Natural killer cell (primary cell): Measurements from ENCODE around the gene UQCRHL. TPM values are rescaled to one million over a fixed set of nuclear protein-coding genes. Genes with fewer than 3 reads are reported as not detected.

ENCODE experiments used
- ATAC-seq, 3 donors: fragments of 150-1000 bp in 2 of 3; fragments of 200-7000 bp in 1 of 3; cut with Tn5 transposase; 1 replicate in 1 of 3; 2 replicates in 2 of 3; pipeline ENCODE4 v1.10.0; 2021; ENCODE audit warnings: mild to moderate bottlenecking in 2 of 3, moderate library complexity in 2 of 3
- DNase-seq, 2 donors: peaks; one replicate each; pipeline versions ENCODE4 v3.0.0 to v3.0.0-alpha.2; 2013 to 2021; ENCODE audit warnings: mixed read lengths in 1 of 2
- H3K27ac ChIP-seq: one replicate; pipeline ENCODE4 v1.5.1; 2013; ENCODE audit warnings: mild to moderate bottlenecking, low read length
- H3K27me3 ChIP-seq: one replicate; pipeline ENCODE4 v1.6.1; 2013; ENCODE audit warnings: low read length; ENCODE audit not compliant: control insufficient read depth, insufficient read depth
- H3K36me3 ChIP-seq: one replicate; pipeline ENCODE4 v1.6.1; 2013; ENCODE audit warnings: low read length; ENCODE audit not compliant: control insufficient read depth, insufficient read depth
- H3K4me1 ChIP-seq: one replicate; pipeline ENCODE4 v1.6.1; 2013; ENCODE audit warnings: low read length; ENCODE audit not compliant: control insufficient read depth, insufficient read depth
- H3K4me3 ChIP-seq: one replicate; pipeline ENCODE4 v1.5.1; 2013; ENCODE audit warnings: low read length
- H3K9me3 ChIP-seq: one replicate; pipeline ENCODE4 v1.6.1; 2013; ENCODE audit warnings: low read length; ENCODE audit not compliant: control insufficient read depth, insufficient read depth
- H3K27ac Mint-ChIP-seq, 2 donors: one replicate each; pipeline ENCODE4 v1.8.0; 2022; ENCODE audit warnings: mild to moderate bottlenecking in 2 of 2, mixed read lengths in 2 of 2, moderate library complexity in 1 of 2
- H3K27me3 Mint-ChIP-seq, 2 donors: one replicate each; pipeline ENCODE4 v1.8.0; 2022; ENCODE audit warnings: low read depth in 2 of 2, mixed read lengths in 2 of 2
- H3K36me3 Mint-ChIP-seq: one replicate; pipeline ENCODE4 v1.8.0; 2022; ENCODE audit warnings: mixed read lengths
- H3K4me1 Mint-ChIP-seq, 2 donors: one replicate each; pipeline ENCODE4 v1.8.0; 2022; ENCODE audit warnings: mixed read lengths in 2 of 2
- H3K4me3 Mint-ChIP-seq: one replicate; pipeline ENCODE4 v1.8.0; 2022; ENCODE audit warnings: mild to moderate bottlenecking, moderate library complexity, mixed read lengths
- H3K9me3 Mint-ChIP-seq, 2 donors: one replicate each; pipeline ENCODE4 v1.8.0; 2022; ENCODE audit warnings: mixed read lengths in 2 of 2
- WGBS: methylation state at CpG from one replicate; pipeline ENCODE4 v1.1.7; 2013; ENCODE audit warnings: missing lambda C conversion rate; ENCODE audit not compliant: insufficient coverage; 5-methylcytosine and 5-hydroxymethylcytosine counted together
- intact Hi-C: fragments of 100-400 bp; cut with micrococcal nuclease; formaldehyde crosslinking; loops from one replicate; pipeline ENCODE4 v1.14.2; 2022
- total RNA-seq, 4 donors: library from RNA; stranded (reverse); fragments of 120-200 nt in 1 of 4; gene quantifications; one replicate each; pipeline versions ENCODE4 v1.2.3 to v1.2.4, GENCODE V29; 2013 to 2022
- TF ChIP-seq, protein P1 (sequence below): fragments of 200-600 bp; IDR thresholded peaks from one replicate; pipeline ENCODE4 v1.8.0; 2022; ENCODE audit warnings: antibody characterized with exemption

Gene UQCRHL
- total RNA-seq, 3 donors from 2014 or later (not counting 1 experiment from before 2014, with no cell fraction given) = 0.87 to 1.2 (median 1.0) TPM

DNA sequence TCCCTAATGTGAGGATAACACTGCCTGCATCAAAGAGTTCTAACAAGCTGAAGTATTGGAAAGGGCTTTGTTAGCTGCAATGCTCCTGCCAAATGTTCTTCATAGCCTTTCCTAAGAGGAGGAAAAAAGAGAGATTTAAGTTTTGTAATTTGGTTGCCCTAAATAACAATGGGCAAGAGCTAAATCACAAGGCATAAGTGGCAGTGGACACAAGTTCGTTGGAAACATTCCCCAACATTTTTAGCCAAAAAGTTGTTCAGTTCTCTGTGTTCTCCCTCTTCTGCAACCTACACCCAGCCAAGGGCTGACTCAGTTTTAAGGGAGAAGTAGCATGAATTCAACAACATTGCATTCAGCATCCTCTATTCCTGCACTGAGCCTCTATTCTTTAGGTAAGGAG lies 2.6 kb upstream of the UQCRHL start:
- DNase-seq = no peak
- Histone ChIP-seq H3K4me3 (no peak overlapping the region), H3K27ac (no peak overlapping the region), H3K36me3 (no peaks in the 10 kb centered on the region), H3K4me1 (no peaks in the 10 kb centered on the region), H3K27me3 (no peaks in the 10 kb centered on the region), H3K9me3 (no peaks in the 10 kb centered on the region)
- Mint-ChIP-seq H3K36me3 (no peaks in the 10 kb centered on the region), H3K9me3 (no peaks in the 10 kb centered on the region), H3K27ac (no peak overlapping the region), H3K4me3 (no peak overlapping the region), H3K4me1 (no peaks in the 10 kb centered on the region), H3K27me3 (no peaks in the 10 kb centered on the region)
- no peak for ATAC-seq
- TF ChIP-seq, protein P1, sequence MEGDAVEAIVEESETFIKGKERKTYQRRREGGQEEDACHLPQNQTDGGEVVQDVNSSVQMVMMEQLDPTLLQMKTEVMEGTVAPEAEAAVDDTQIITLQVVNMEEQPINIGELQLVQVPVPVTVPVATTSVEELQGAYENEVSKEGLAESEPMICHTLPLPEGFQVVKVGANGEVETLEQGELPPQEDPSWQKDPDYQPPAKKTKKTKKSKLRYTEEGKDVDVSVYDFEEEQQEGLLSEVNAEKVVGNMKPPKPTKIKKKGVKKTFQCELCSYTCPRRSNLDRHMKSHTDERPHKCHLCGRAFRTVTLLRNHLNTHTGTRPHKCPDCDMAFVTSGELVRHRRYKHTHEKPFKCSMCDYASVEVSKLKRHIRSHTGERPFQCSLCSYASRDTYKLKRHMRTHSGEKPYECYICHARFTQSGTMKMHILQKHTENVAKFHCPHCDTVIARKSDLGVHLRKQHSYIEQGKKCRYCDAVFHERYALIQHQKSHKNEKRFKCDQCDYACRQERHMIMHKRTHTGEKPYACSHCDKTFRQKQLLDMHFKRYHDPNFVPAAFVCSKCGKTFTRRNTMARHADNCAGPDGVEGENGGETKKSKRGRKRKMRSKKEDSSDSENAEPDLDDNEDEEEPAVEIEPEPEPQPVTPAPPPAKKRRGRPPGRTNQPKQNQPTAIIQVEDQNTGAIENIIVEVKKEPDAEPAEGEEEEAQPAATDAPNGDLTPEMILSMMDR = no peak
- 63% methylated on average over 1 of the region's 1 CpG for WGBS
- intact Hi-C loops = no loop called here

DNA sequence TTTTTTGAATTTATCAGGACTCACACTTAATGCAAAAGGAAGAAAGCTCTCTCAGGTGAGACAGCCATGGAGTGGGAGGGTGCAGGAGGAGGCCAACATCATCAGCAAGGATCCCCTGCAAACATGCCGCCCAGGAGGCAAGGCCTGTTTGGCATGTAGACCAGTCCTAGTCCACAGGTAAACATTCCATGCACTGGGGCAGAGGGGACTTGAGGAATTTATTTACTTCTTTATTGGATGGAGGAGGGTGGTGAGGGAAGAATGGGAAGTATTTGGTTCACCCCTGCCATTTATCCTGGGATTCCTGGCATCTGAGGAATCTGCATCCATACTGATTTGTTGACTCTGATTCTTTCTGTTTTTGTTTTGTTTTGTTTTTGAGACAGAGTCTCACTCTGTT lies 1.5 kb upstream of the UQCRHL start:
- ATAC-seq (no peak), DNase-seq (no peak)
- no peaks in the 10 kb centered on the region for H3K27me3 ChIP-seq
- Mint-ChIP-seq H3K4me3 (no peak overlapping the region), H3K9me3 (no peaks in the 10 kb centered on the region), H3K36me3 (no peaks in the 10 kb centered on the region), H3K27ac (no peak overlapping the region), H3K27me3 (no peaks in the 10 kb centered on the region), H3K4me1 (no peaks in the 10 kb centered on the region)
- no peaks in the 10 kb centered on the region for H3K36me3 ChIP-seq
- H3K4me1 ChIP-seq = no peaks in the 10 kb centered on the region
- WGBS = 95% methylated on average over 1 of the region's 1 CpG
- intact Hi-C loops = no loop called here
- H3K4me3 ChIP-seq = no peak overlapping the region
- no peaks in the 10 kb centered on the region for H3K9me3 ChIP-seq
- no peak overlapping the region for H3K27ac ChIP-seq
- TF ChIP-seq, protein P1 = no peak

DNA sequence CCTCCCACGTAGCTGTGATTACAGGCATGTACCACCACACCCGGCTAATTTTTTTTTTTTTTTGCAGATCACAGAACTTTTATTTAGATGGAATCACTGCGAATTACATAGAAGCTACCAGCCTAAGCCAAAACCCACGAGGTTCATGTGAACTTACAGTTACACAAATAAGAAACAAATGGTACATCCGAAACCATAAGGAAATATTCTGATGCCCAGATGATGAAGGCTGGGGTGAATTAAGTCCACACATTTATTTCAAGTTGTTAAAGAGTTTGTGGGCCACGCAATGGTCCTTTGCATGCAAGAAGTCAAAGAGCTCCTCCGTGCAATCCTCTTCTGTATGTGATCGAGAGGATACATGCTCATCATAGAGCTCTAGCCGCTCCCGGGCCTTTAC lies 328 bp downstream of the UQCRHL start:
- Histone ChIP-seq H3K9me3 (no peaks in the 10 kb centered on the region), H3K4me1 (no peaks in the 10 kb centered on the region), H3K36me3 (no peaks in the 10 kb centered on the region), H3K27me3 (no peaks in the 10 kb centered on the region), H3K4me3 (no peak overlapping the region), H3K27ac (no peak overlapping the region)
- Mint-ChIP-seq H3K27me3 (peaks cover 0 to 3% of the 10 kb centered on the region in 2 donors), H3K27ac (no peak overlapping the region), H3K36me3 (no peaks in the 10 kb centered on the region), H3K9me3 (no peaks in the 10 kb centered on the region), H3K4me1 (no peaks in the 10 kb centered on the region), H3K4me3 (no peak overlapping the region)
- TF ChIP-seq, protein P1 = no peak
- WGBS = 94% methylated on average over 8 of the region's 10 CpGs
- intact Hi-C loops = no loop called here
- ATAC-seq = no peak
- no peak for DNase-seq

DNA sequence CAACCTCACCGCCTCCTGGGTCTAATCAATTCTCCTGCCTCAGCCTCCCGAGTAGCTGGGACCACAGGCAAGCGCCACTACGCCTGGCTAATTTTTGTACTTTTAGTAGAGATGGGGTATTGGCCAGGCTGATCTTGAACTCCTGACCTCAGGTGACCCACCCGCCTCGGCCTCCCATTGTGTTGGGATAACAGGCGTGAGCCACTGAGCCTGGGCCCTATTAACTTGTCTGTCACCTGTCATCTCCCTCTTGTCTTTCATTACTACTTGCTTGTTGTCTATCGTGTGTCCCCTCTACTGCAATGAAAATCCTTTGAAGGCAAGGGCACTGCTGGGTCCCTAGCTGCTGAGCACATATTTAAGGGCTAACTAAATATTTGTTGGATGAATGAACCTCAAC lies 3.4 kb downstream of the UQCRHL start:
- Histone ChIP-seq H3K36me3 (no peaks in the 10 kb centered on the region), H3K4me3 (no peak overlapping the region), H3K4me1 (no peaks in the 10 kb centered on the region), H3K27ac (no peak overlapping the region), H3K9me3 (no peaks in the 10 kb centered on the region), H3K27me3 (no peaks in the 10 kb centered on the region)
- H3K27me3 Mint-ChIP-seq = peaks cover 0 to 12% of the 10 kb centered on the region in 2 donors
- H3K4me3 Mint-ChIP-seq = no peak overlapping the region
- 95% methylated on average over 8 of the region's 8 CpGs for WGBS
- H3K9me3 Mint-ChIP-seq = no peaks in the 10 kb centered on the region
- H3K4me1 Mint-ChIP-seq = no peaks in the 10 kb centered on the region
- ATAC-seq = no peak
- TF ChIP-seq, protein P1 = no peak
- intact Hi-C loops = no loop called here
- no peak for DNase-seq
- no peak overlapping the region for H3K27ac Mint-ChIP-seq
- H3K36me3 Mint-ChIP-seq = no peaks in the 10 kb centered on the region
